ENCODE measurements around the gene SEMA3A. TPM values are rescaled to one million over a fixed set of nuclear protein-coding genes. Genes with fewer than 3 reads are reported as not detected.

Gene SEMA3A
- total and polyA plus RNA-seq, 4 donors = 0.13 to 0.56 (median 0.20) TPM

DNA sequence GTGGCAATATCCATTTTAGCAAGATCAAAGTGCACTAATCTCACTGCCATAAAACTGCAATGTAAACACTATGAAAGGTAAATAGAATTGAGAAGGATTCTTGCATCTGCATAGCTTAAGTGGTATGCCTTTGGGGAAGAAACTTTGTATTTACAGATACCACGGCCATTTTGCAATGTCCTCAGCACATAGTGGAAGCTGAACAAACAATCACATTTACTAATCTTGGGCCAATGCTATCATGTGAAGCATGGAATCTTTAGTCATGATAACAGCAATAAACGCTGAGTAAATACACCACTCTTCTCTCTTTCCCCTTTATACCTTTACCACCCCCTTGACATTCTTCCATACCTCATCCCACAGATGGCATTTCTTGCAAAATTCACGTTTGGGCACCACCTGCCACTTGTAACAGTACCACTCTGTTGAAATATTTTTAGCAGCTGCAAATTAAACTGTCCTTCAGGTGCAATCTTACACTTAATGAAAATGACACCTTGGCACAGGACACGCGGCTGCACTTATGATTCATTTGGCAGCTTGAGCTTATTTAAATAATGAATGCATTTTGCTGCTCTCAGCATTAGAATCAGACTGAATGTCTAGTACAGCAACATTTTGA, 171.8 kb downstream of the SEMA3A start:
- Histone ChIP-seq H3K9me3 (ENCODE audit: control insufficient read depth in 4 of 4, low read length in 3 of 4) (no peaks in the 10 kb centered on the region), H3K27me3 (ENCODE audit: control insufficient read depth in 4 of 4, insufficient read depth in 4 of 4, low read length in 3 of 4) (no peaks in the 10 kb centered on the region), H3K9ac (ENCODE audit: low read depth in 1 of 2, low read length in 2 of 2) (no peak overlapping the region), H3K36me3 (ENCODE audit: control insufficient read depth in 4 of 4, insufficient read depth in 3 of 4, low read depth in 1 of 4, low read length in 3 of 4) (no peaks in the 10 kb centered on the region), H3K4me1 (ENCODE audit: control insufficient read depth in 4 of 4, insufficient read depth in 4 of 4, low read length in 3 of 4) (no peaks in the 10 kb centered on the region), H3K4me3 (ENCODE audit: low read depth in 1 of 3, low read length in 3 of 3) (no peak overlapping the region), H3K27ac (ENCODE audit: low read depth in 1 of 2, low read length in 2 of 2) (no peak overlapping the region)
- no peak for DNase-seq (ENCODE audit: low spot score)
- TF ChIP-seq, protein P1, sequence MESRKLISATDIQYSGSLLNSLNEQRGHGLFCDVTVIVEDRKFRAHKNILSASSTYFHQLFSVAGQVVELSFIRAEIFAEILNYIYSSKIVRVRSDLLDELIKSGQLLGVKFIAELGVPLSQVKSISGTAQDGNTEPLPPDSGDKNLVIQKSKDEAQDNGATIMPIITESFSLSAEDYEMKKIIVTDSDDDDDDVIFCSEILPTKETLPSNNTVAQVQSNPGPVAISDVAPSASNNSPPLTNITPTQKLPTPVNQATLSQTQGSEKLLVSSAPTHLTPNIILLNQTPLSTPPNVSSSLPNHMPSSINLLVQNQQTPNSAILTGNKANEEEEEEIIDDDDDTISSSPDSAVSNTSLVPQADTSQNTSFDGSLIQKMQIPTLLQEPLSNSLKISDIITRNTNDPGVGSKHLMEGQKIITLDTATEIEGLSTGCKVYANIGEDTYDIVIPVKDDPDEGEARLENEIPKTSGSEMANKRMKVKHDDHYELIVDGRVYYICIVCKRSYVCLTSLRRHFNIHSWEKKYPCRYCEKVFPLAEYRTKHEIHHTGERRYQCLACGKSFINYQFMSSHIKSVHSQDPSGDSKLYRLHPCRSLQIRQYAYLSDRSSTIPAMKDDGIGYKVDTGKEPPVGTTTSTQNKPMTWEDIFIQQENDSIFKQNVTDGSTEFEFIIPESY (IDR thresholded peaks at IDR 0.05) = no peak
- TF ChIP-seq, protein P2, sequence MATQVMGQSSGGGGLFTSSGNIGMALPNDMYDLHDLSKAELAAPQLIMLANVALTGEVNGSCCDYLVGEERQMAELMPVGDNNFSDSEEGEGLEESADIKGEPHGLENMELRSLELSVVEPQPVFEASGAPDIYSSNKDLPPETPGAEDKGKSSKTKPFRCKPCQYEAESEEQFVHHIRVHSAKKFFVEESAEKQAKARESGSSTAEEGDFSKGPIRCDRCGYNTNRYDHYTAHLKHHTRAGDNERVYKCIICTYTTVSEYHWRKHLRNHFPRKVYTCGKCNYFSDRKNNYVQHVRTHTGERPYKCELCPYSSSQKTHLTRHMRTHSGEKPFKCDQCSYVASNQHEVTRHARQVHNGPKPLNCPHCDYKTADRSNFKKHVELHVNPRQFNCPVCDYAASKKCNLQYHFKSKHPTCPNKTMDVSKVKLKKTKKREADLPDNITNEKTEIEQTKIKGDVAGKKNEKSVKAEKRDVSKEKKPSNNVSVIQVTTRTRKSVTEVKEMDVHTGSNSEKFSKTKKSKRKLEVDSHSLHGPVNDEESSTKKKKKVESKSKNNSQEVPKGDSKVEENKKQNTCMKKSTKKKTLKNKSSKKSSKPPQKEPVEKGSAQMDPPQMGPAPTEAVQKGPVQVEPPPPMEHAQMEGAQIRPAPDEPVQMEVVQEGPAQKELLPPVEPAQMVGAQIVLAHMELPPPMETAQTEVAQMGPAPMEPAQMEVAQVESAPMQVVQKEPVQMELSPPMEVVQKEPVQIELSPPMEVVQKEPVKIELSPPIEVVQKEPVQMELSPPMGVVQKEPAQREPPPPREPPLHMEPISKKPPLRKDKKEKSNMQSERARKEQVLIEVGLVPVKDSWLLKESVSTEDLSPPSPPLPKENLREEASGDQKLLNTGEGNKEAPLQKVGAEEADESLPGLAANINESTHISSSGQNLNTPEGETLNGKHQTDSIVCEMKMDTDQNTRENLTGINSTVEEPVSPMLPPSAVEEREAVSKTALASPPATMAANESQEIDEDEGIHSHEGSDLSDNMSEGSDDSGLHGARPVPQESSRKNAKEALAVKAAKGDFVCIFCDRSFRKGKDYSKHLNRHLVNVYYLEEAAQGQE (IDR thresholded peaks at IDR 0.05) = no peak
- no peak for TF ChIP-seq NR2F2 (IDR thresholded peaks at IDR 0.05)
- no peak for TF ChIP-seq FOXA2 (IDR thresholded peaks at IDR 0.05)
- TF ChIP-seq YY1 (IDR thresholded peaks at IDR 0.05) = no peak
- TF ChIP-seq RAD21 (IDR thresholded peaks at IDR 0.05) = no peak
- no peak for TF ChIP-seq FOXA1 (IDR thresholded peaks at IDR 0.05)
- TF ChIP-seq, protein P3, sequence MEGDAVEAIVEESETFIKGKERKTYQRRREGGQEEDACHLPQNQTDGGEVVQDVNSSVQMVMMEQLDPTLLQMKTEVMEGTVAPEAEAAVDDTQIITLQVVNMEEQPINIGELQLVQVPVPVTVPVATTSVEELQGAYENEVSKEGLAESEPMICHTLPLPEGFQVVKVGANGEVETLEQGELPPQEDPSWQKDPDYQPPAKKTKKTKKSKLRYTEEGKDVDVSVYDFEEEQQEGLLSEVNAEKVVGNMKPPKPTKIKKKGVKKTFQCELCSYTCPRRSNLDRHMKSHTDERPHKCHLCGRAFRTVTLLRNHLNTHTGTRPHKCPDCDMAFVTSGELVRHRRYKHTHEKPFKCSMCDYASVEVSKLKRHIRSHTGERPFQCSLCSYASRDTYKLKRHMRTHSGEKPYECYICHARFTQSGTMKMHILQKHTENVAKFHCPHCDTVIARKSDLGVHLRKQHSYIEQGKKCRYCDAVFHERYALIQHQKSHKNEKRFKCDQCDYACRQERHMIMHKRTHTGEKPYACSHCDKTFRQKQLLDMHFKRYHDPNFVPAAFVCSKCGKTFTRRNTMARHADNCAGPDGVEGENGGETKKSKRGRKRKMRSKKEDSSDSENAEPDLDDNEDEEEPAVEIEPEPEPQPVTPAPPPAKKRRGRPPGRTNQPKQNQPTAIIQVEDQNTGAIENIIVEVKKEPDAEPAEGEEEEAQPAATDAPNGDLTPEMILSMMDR (IDR thresholded peaks at IDR 0.05; ENCODE audit: low read depth, low read length, missing input control) = no peak
- TF ChIP-seq HNF4G (IDR thresholded peaks at IDR 0.05) = no peak
- no peak for TF ChIP-seq HNF4A (conservative IDR thresholded peaks at IDR 0.05)
- no peak for TF ChIP-seq EGR1 (IDR thresholded peaks at IDR 0.05; ENCODE audit: low read depth in 2 of 2)
- TF ChIP-seq MAX (IDR thresholded peaks at IDR 0.05) = no peak
- no peak for TF ChIP-seq RXRA (IDR thresholded peaks at IDR 0.05)
- TF ChIP-seq ATF3 (IDR thresholded peaks at IDR 0.05) = no peak
- TF ChIP-seq JUND (IDR thresholded peaks at IDR 0.05) = no peak
- no peak for TF ChIP-seq GABPA (IDR thresholded peaks at IDR 0.05 in 1 of 2, conservative IDR thresholded peaks at IDR 0.05 in 1 of 2)
- TF ChIP-seq SP1 (IDR thresholded peaks at IDR 0.05) = no peak
- TF ChIP-seq TAF1 (conservative IDR thresholded peaks at IDR 0.05) = no peak
- WGBS = 60% methylated on average over 5 of the region's 5 CpGs

All from liver (tissue), 9 donors.